GM18870 (cell line): ENCODE results near the gene TAS1R3.

ENCODE experiments used
- ATAC-seq: cut with Tn5 transposase; IDR thresholded peaks from one replicate; pipeline ENCODE4 v1.9.1; 2021; ENCODE audit warnings: moderate library complexity; ENCODE audit not compliant: unreplicated experiment

Gene TAS1R3

GRCh38 chr1:1335792-1336248 lies 4.7 kb downstream of the TAS1R3 start:
- no peak for ATAC-seq

GRCh38 chr1:1336446-1336845 lies 5.4 kb downstream of the TAS1R3 start:
- no peak for ATAC-seq

- ATAC-seq = no peak
These were observed 6.1 kb downstream of the TAS1R3 start for GRCh38 chr1:1336931-1337792.

- no peak for ATAC-seq
These were observed 6.7 kb downstream of the TAS1R3 start for GRCh38 chr1:1337793-1338147.

- ATAC-seq = no peak
These were observed 7.2 kb downstream of the TAS1R3 start for GRCh38 chr1:1338278-1338677.

- ATAC-seq = no peak
These were observed 9.1 kb downstream of the TAS1R3 start for GRCh38 chr1:1340185-1340584.

GRCh38 chr1:1340791-1341548 lies 9.9 kb downstream of the TAS1R3 start:
- no peak for ATAC-seq

GRCh38 chr1:1341549-1342021 lies 10.5 kb downstream of the TAS1R3 start:
- ATAC-seq = no peak

- ATAC-seq = no peak
These were observed 11.0 kb downstream of the TAS1R3 start for GRCh38 chr1:1342061-1342562.

- ATAC-seq = no peak
These were observed 11.6 kb downstream of the TAS1R3 start for GRCh38 chr1:1342584-1343115.

- ATAC-seq = no peak
These were observed 12.8 kb downstream of the TAS1R3 start for GRCh38 chr1:1343811-1344421.

- ATAC-seq = no peak
These were observed 13.7 kb downstream of the TAS1R3 start for GRCh38 chr1:1344655-1345361.

GRCh38 chr1:1345384-1345783 lies 14.3 kb downstream of the TAS1R3 start:
- ATAC-seq = no peak

GRCh38 chr1:1345860-1346500 lies 14.9 kb downstream of the TAS1R3 start:
- ATAC-seq = no peak

GRCh38 chr1:1346501-1346890 lies 15.4 kb downstream of the TAS1R3 start:
- ATAC-seq = no peak

GRCh38 chr1:1347026-1347595 lies 16.0 kb downstream of the TAS1R3 start:
- ATAC-seq = no peak

- ATAC-seq = no peak
These were observed 16.8 kb downstream of the TAS1R3 start for GRCh38 chr1:1347663-1348419.

- no peak for ATAC-seq
These were observed 17.6 kb downstream of the TAS1R3 start for GRCh38 chr1:1348420-1349255.
